ENCODE data around the gene METTL22. TPM values are rescaled to one million over a fixed set of nuclear protein-coding genes. Genes with fewer than 3 reads are reported as not detected.

Gene METTL22
- total RNA-seq, 3 donors from 2014 or later, result 24.1 to 41.0 (median 30.8) TPM

DNA sequence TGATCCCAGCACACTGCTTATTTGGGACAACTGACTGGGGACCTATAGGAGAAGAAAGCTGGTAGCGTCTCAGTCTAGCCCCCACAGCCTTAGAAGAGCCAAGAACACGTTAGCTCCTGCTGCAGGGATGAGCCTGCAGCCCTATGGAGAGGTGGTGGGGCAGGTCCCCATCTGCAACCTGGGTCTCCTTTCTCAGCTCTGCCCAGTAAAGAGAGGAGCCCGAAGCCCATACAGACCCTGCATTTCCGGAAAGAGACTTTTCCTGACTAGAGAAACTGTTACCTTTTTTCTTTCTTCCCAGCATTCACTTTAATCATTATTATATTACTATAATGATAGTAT lies 788 bp downstream of the METTL22 start:
- no peaks in the 10 kb centered on the region for H3K9me3 ChIP-seq
- peak; percentile 22 for ATAC-seq
- intact Hi-C loops (cut with DNase I, micrococcal nuclease), result no loop called here
- peak overlapping the region; percentile 95 for H3K4me3 ChIP-seq
- no peaks in the 10 kb centered on the region for H3K36me3 ChIP-seq (ENCODE audit: low read depth)
- no peak for DNase-seq
- H3K4me1 ChIP-seq (ENCODE audit: low read depth), result peaks cover 9% of the 10 kb centered on the region
- TF ChIP-seq, protein P1, sequence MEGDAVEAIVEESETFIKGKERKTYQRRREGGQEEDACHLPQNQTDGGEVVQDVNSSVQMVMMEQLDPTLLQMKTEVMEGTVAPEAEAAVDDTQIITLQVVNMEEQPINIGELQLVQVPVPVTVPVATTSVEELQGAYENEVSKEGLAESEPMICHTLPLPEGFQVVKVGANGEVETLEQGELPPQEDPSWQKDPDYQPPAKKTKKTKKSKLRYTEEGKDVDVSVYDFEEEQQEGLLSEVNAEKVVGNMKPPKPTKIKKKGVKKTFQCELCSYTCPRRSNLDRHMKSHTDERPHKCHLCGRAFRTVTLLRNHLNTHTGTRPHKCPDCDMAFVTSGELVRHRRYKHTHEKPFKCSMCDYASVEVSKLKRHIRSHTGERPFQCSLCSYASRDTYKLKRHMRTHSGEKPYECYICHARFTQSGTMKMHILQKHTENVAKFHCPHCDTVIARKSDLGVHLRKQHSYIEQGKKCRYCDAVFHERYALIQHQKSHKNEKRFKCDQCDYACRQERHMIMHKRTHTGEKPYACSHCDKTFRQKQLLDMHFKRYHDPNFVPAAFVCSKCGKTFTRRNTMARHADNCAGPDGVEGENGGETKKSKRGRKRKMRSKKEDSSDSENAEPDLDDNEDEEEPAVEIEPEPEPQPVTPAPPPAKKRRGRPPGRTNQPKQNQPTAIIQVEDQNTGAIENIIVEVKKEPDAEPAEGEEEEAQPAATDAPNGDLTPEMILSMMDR (IDR thresholded peaks at IDR 0.05), result no peak

DNA sequence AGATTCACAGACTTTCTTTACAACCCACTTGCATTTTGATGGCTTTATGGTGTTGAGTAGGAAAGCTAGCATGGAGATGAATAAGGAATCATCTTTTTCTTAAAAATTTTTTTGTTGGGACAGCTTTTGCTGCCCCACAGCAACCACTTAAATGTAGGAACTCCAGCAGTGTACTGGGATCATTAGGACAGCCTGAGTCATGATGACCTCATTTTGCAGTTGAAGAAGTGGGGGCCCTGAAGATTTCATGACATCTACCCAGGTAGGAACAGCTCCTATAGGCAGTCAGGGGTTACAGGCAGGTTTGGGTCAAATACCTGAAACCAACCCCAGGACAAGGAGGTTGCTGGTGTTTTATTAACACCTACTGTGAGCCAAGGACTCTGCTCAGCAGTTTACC lies 2.1 kb downstream of the METTL22 start:
- Histone ChIP-seq H3K4me3 (no peak overlapping the region), H3K9me3 (no peaks in the 10 kb centered on the region), H3K36me3 (ENCODE audit: low read depth) (no peaks in the 10 kb centered on the region), H3K4me1 (ENCODE audit: low read depth) (peaks cover 9% of the 10 kb centered on the region)
- DNase-seq, result no peak
- TF ChIP-seq, protein P1 (IDR thresholded peaks at IDR 0.05), result no peak
- no peak for ATAC-seq
- intact Hi-C loops (cut with DNase I, micrococcal nuclease), result no loop called here

DNA sequence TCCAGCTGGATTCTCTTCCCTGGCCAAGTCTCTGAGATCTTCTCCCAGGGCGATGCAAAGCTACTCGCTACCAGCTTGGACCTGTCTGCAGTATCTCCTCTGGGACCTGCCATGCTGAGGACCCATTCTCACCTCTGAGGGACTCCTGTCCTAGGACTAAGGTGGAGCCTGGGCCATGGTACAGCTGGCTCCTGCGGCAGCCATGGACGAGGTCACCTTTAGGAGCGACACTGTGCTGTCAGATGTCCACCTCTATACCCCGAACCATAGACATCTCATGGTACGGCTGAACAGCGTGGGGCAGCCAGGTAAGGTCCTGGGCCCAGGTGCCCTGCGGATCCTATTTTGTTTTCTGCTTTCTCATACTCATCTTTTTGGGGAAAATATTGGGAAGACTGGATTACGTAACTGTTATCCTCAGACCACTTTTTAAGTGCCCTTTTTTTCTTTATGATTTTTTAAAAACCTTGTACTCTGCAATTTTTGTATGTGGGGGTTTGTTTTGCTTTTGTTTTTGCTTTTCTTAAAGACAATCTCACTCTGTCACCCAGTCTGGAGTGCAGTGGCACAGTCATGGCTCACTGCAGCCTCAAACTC lies 4.1 kb downstream of the METTL22 start:
- no peak for ATAC-seq
- Histone ChIP-seq H3K4me1 (ENCODE audit: low read depth) (peaks cover 9% of the 10 kb centered on the region), H3K9me3 (no peaks in the 10 kb centered on the region), H3K36me3 (ENCODE audit: low read depth) (peaks cover 7% of the 10 kb centered on the region), H3K4me3 (no peak overlapping the region)
- no peak for DNase-seq
- intact Hi-C loops (cut with DNase I, micrococcal nuclease), result no loop called here
- TF ChIP-seq, protein P1 (IDR thresholded peaks at IDR 0.05), result no peak

DNA sequence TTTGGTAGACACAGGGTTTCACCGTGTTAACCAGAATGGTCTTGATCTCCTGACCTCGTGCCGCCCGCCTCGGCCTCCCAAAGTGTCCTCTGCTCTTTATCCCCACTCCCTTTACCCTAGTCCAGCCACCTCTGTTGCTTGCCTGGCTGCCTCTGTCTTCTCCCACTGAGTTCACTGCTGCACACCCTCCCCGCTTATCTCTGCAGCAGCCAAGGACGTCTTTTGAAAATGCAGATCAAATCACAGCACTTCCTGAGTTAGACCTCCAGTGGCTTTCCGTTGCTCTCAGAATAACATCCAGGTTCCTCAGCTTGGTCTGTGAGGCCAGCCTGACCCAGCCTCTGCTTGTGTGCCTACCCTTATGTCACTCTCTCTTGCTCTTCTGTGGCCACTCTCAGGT lies 5.4 kb downstream of the METTL22 start:
- Histone ChIP-seq H3K4me3 (no peak overlapping the region), H3K4me1 (ENCODE audit: low read depth) (peaks cover 9% of the 10 kb centered on the region), H3K9me3 (no peaks in the 10 kb centered on the region), H3K36me3 (ENCODE audit: low read depth) (peaks cover 7% of the 10 kb centered on the region)
- ATAC-seq, result no peak
- DNase-seq, result no peak
- intact Hi-C loops (cut with DNase I, micrococcal nuclease), result no loop called here
- TF ChIP-seq, protein P1 (IDR thresholded peaks at IDR 0.05), result no peak

DNA sequence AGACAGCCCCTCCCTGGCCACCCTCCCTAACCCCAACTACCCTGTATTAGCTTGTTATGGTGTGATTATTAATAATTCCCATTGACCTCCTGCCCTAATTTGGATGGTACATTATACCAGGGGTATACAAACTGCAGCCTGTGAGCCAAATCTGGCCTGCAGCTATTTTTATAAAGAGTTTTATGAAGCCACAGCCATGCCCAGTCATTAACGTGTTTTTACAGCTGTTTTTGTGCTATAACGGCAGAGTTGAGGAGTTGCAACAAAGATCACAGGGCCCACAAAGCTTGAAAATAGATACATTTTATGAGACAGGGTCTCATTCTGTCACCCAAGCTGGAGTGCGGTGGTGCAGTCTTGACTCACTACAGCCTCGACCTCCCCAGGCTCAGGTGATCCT lies 6.0 kb downstream of the METTL22 start:
- H3K36me3 ChIP-seq (ENCODE audit: low read depth), result peaks cover 7% of the 10 kb centered on the region
- intact Hi-C loops (cut with DNase I, micrococcal nuclease), result no loop called here

More for the DNA sequence above, 6.0 kb downstream of the METTL22 start:
- TF ChIP-seq, protein P1 (IDR thresholded peaks at IDR 0.05), result no peak
- DNase-seq (no peak), ATAC-seq (no peak)
- no peak overlapping the region for H3K4me3 ChIP-seq
- peaks cover 6% of the 10 kb centered on the region for H3K4me1 ChIP-seq (ENCODE audit: low read depth)
- no peaks in the 10 kb centered on the region for H3K9me3 ChIP-seq
